ENCODE results near the gene PTPN14.

DNA sequence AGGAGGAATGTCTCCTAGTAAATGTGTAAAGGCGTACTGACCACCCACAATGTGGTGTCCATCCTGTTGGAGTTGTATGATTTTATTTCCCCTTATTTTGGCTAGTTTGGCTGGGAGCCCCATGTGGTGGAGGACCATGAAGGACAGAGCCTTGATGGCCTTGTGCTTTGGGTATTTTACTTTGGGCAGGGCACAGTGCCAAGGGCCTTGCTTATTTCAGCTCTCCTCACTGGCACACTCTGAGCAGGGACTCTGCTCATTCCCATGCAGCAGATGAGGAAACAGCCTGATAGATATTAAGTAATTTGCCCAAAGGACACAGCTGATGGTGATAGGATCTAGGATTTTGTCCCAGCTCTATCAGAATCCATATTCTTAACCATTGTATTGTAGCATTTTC is 220.2 kb downstream of the PTPN14 start:
- TF ChIP-seq, protein P1, sequence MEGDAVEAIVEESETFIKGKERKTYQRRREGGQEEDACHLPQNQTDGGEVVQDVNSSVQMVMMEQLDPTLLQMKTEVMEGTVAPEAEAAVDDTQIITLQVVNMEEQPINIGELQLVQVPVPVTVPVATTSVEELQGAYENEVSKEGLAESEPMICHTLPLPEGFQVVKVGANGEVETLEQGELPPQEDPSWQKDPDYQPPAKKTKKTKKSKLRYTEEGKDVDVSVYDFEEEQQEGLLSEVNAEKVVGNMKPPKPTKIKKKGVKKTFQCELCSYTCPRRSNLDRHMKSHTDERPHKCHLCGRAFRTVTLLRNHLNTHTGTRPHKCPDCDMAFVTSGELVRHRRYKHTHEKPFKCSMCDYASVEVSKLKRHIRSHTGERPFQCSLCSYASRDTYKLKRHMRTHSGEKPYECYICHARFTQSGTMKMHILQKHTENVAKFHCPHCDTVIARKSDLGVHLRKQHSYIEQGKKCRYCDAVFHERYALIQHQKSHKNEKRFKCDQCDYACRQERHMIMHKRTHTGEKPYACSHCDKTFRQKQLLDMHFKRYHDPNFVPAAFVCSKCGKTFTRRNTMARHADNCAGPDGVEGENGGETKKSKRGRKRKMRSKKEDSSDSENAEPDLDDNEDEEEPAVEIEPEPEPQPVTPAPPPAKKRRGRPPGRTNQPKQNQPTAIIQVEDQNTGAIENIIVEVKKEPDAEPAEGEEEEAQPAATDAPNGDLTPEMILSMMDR (IDR thresholded peaks at IDR 0.05 in 4 of 5, conservative IDR thresholded peaks at IDR 0.05 in 1 of 5) = no peak
- TF ChIP-seq POLR2A (IDR thresholded peaks at IDR 0.05) = no peak
